HG03139 (cell line): ENCODE measurements around the gene PRRT2.
"Not testable (repeated sequence)": the region's sequence is repeated elsewhere in the genome, so short reads cannot be mapped to it uniquely, and the experiment has no call there.

Experiments used
- ATAC-seq: cut with Tn5 transposase; IDR thresholded peaks from one replicate; pipeline ENCODE4 v1.9.1; 2021; ENCODE audit not compliant: unreplicated experiment

The PRRT2 gene

DNA sequence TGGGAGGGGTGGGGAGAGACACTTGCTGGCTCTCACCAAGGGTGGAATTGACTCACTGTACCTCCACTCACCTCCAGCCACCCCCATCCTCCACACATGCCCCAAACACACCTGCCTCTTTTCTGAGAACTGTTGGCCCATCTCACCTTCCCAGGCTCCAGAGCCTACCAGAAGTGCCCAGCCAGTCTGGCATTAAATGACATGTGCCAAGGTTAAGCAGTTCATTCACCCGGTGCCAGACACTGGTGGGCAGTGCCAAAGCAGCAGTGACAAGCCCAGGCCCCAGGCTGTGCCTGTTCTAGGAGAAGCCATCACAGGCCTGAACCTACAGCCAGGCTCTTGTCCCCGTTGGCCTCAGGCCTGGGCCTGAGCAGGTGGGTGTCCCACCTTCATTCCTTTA lies 19.5 kb downstream of the PRRT2 start:
- no peak for ATAC-seq

DNA sequence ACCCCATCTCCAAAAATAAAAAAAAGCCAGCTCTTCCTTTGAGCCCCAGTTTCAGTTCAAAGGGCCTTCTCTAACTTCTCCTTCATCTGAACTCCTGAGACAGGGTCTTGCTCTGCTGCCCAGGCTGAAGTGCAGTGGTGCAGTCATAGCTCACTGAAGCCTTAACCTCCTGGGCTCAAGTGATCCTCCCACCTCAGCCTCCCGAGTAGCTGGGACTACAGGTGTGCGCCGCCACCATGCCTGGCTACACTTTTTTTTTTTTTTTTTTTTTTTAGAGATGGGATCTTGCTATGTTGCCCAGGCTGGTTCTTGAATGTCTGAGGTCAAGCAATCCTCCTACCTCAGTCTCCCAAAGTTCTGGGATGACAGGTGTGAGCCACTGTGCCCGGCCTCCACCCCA lies 21.2 kb downstream of the PRRT2 start:
- ATAC-seq, result not testable (repeated sequence)

DNA sequence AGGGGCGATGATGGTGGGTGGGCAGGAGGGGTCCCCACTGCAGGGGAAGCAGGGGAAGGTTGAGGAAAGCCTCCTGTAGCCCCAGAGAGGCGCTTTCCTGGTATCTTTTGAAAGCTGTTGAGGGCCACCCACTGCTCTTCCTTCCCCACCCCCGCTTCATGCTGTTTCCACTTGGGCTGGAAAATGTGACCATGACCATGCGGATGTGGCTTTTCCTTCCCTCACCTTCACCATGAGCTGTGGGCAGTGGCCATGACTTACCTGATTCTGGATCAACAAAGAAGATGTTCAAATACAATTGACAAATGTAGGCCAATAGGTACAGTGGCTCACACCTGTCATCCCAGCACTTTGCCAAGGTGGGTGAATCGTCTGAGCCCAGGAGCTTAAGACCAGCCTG lies 22.1 kb downstream of the PRRT2 start:
- no peak for ATAC-seq

DNA sequence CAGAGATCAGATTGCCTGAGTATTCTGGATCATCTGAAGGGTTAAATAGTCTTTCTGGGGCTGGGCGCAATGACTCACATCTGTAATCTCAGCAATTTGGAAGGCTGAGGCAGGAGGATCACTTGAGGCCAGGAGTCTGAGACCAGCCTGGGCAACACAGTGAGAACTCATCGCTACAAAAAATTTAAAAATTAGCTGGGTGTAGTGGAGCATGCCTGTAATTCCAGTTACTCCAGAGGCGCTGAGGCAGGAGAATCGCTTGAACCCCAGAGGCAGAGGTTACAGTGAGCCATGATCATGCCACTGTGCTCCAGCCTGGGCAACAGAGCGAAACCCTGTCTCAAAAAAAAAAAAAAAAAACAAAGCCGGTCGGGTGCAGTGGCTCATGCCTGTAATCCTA lies 23.9 kb downstream of the PRRT2 start:
- no peak for ATAC-seq

DNA sequence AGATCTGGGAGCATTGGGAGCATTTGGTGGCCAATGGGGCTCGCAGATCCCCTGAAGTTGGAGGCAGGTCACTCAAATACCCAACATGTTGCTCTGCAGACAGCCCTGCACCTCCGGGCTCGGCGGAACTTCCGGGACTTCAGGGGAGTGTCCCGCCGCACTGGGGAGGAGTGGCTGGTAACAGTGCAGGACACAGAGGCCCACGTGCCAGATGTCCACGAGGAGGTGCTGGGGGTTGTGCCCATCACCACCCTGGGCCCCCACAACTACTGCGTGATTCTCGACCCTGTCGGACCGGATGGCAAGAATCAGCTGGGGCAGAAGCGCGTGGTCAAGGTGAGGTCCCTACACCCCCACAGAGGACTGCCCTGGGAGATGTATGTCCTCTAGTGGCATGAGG lies 24.6 kb downstream of the PRRT2 start:
- no peak for ATAC-seq

DNA sequence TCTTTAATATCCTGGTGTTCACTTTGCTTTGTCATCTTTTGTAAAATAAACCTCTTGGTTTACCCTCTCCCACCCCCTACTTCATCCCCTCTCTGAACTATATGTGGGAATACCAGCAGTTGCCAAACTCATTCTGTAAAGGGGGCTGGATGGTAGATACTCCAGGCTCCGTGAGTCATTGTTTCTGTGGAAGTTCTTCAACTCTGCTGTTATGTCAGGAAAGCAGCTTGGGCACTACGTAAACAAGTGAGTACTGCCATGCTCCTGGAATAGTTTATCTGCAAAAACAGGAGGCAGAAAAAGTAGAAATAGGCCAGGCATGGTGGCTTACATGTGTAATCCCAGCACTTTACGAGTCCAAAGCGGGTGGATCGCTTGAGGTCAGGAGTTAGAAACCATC lies 25.8 kb downstream of the PRRT2 start:
- ATAC-seq, result no peak

DNA sequence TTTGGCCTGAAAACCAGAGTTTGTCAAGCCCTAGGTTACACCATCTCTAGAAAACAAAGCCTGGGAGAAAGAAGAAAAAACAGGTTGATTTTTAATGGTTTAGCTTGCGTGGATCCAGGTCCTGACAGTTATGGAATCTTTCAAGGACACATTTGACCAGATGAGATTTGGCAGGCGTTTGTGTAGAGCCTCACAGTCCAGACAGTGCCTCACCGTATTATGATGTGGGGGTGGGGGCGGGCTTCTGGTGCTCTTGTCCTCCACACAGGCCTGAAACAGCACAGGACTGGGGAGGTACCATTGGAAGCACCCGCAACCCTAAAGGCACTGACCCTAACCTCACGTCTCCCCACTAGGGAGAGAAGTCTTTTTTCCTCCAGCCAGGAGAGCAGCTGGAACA lies 27.8 kb downstream of the PRRT2 start:
- ATAC-seq, result no peak

DNA sequence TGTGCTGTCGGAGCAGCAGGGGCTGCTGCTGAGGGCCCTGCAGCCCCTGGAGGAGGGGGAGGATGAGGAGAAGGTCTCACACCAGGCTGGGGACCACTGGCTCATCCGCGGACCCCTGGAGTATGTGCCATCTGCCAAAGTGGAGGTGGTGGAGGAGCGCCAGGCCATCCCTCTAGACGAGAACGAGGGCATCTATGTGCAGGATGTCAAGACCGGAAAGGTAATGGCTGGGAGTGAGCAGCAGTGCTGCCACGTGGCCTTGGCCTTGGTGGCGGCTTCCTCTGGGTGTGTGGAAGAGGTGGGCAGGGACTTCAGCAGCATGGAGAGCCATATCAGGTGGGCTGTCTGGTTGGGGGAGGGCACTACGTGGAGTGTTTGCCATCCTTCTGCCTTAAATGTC lies 28.2 kb downstream of the PRRT2 start:
- ATAC-seq, result no peak

DNA sequence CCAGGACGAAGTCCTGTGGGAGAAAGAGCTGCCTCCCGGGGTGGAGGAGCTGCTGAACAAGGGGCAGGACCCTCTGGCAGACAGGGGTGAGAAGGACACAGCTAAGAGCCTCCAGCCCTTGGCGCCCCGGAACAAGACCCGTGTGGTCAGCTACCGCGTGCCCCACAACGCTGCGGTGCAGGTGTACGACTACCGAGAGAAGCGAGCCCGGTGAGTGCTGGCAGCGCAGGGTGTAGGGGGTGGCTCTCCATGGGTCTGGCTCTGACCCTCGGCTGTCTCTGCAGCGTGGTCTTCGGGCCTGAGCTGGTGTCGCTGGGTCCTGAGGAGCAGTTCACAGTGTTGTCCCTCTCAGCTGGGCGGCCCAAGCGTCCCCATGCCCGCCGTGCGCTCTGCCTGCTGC lies 29.6 kb downstream of the PRRT2 start:
- no peak for ATAC-seq

DNA sequence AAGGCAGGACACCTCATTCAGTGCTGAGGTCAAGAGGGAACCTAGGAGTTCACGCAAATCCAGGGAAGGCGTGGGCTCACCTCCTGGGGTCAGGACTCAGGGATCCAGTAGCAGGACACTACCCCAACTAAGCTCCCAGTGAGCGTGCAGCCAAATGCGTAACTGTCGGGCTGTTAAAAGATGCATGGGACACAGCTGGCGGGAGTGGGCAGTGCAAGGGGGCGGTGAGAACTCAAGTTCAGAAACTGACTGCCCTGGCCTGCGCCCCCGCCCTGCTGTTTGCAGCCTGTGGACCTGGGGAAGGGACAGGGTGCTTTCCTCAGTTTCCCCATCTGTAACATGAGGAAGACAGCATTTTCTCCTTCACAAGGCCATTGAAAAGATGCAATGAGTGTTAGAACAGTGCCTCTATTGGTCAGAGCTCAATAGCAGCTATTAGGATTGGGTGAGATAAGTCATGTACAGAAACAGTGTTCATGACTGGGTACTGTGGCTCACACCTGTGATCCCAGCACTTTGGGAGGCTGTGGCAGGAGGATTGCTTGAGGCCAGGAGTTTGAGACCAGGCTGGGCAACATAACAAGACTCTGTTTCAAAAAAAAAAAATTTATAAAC lies 30.8 kb downstream of the PRRT2 start:
- ATAC-seq, result no peak

DNA sequence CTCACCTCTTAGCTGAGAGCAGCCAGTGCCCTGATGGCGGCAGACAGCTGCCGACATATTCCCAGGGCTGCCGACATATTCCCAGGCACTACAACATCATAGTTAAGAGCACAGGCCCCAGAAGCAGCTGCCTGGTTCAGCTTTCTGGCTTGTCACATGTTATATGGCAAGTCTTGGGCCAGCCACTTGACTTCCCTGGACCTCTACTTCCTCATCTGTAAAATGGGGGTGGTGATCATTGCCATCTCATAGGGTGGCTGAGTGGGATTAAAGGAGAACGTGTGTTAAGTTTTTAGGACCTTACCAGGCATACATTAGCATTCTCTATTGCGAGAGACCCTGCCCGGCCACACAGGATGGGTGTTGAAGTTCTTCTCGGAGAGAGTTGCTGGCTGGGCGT lies 31.9 kb downstream of the PRRT2 start:
- no peak for ATAC-seq

DNA sequence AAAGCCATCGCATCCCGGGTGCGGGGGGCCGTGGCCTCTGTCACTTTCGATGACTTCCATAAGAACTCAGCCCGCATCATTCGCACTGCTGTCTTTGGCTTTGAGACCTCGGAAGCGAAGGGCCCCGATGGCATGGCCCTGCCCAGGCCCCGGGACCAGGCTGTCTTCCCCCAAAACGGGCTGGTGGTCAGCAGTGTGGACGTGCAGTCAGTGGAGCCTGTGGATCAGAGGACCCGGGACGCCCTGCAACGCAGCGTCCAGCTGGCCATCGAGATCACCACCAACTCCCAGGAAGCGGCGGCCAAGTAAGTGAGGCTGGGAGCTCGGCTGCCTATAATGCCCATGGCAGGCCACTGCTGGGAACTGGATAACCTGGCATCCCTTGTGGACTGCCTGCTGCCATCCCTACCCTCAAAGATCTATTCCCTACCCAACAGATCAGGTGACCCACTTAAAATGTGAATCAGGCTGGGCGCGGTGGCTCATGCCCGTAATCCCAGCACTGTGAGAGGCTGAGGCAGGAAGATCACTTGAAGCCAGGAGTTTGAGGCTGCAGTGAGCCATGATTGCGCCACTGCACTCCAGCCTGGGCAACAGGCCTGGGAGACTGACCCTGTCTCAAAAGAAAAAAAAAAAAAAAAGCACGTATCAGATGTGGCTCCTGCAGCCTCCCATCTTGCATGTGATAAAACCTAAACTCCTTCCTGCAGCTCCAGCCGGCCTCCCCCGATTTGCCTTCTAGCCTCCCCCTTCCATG lies 32.8 kb downstream of the PRRT2 start:
- no peak for ATAC-seq

DNA sequence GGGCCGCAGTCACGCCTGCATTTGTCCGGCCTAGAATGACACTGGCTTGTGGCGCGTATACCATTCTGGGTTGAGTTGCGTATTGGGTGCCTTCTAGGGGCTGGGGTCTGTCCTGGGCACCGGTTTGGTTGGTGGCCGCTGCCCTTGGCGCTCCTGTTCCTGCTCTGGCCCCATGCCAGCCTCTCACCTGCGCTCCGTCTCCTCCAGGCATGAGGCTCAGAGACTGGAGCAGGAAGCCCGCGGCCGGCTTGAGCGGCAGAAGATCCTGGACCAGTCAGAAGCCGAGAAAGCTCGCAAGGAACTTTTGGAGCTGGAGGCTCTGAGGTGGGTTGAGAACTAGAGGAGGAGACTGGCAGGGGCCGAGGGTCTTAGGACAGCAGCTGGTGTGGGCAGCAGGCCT lies 33.7 kb downstream of the PRRT2 start:
- ATAC-seq, result no peak

DNA sequence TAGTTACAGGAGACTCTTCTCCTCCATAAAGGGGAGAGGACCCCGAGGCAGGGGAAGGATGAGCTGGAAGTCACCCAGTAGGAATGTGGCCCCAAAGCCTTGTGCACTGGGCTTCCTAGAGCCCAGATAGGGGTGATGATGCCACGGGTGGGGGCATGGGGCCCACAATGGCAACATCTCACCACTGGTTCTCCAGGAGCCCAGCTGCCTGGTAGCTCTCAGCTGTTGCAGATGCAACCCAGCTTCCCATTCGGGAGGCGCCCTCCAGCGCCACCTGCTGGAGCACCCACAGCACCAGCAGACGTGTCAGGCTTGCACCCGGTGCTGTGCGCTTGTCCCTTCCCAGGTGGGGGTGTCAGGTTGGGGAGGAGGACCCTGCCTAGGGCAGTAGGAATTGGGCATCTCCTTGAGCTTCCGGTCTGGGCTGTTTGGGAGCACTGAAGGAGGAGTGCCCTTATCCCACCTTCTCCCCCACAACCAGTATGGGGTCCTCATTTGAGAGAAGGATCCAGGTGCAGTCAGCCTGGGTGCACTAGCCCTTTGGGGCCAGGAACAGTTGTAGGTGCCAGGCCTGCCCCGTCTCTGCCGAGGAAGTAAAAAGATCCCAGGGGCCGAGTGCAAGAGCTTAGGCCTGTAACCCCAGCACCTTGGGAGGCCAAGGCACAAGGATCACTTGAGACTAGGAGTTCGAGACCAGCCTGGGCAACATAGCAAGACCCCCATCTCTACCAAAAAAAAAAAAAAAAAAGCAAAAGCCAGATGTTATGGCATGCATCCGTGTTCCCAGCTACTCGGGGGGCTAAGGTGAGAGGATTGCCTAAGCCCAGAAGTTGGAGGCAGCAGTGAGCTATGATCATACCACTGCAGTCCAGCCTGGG lies 36.7 kb downstream of the PRRT2 start:
- no peak for ATAC-seq

DNA sequence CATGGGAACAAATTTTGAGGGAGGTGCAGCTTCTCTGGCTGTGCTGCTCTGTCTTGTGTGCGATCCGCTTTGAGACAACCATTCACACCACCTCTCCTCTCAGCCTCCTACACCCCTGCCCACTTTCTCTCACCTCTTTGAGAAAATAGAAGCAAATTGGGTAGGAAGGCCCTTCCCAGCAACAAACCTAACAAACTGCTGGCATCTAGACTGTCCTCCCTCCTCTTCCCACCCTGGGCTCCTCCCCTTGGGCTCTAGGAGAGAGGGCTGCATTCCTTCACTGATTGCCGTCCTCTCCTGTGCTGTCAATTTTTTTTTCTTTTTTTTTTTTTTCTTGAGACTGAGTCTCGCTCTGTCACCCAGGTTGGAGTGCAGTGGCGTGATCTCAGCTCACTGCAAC lies 37.5 kb downstream of the PRRT2 start:
- no peak for ATAC-seq

DNA sequence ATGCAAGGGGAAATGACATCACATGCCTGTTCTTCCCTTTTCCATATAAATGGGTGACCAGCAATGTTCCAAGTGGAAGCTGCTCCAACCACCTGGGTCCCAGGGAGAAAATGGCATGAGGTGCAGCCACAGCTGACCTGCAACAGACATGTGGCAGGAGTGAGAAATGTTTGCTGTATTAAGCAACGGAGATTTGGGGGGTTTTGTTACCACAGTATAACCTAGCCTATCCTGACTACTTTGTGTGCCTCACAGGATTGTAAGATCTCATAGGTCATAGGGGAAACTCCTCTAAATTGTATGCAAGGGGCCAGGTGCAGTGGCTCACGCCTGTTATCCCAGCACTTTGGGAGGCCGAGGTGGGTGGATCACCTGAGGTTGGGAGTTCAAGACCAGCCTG lies 39.0 kb downstream of the PRRT2 start:
- ATAC-seq, result no peak

DNA sequence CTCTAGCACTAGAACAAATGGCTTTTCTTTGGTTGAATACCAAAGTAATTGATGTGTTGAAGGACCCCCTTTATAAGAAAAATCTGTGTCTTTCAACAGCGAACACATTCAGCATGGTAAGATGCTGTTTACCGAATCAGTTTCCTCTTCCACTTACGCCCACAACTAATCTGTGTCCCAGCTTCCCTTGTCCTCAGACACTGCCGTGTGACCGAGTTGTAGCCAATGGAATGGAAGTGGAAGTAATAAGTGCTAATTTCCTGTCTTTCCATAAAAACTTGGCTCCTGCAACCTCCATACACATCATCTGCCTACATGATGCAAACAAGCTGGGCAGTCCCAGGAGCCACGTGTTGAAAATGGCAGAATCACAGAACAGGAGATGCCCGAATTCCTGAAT lies 40.7 kb downstream of the PRRT2 start:
- ATAC-seq, result no peak

DNA sequence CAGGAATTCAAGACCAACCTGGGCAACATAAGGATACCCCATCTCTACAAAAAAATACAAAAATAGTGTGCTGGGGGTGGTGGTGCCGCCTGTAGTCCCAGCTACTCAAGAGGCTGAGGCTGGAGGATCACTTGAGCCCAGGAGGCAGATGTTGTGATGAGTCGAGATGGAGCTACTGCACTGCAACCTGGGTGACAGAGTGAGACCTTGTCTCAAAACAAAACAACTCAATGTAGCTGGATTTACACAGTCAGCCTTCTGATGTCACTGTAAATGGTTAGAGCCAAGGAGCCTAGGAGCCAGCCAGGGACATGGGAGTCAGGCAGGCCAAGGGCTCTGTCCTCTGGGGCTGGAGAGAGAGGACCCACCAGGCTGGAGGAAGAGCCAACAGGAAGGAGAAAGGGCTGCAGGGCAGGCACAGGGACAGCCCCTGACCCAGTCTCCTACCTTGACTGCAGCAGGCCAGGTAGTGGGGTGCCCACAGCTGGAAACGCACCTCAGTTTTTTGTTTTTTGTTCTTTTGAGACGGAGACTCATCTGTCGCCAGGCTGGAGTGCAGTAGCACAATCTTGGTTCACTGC lies 42.6 kb downstream of the PRRT2 start:
- no peak for ATAC-seq

DNA sequence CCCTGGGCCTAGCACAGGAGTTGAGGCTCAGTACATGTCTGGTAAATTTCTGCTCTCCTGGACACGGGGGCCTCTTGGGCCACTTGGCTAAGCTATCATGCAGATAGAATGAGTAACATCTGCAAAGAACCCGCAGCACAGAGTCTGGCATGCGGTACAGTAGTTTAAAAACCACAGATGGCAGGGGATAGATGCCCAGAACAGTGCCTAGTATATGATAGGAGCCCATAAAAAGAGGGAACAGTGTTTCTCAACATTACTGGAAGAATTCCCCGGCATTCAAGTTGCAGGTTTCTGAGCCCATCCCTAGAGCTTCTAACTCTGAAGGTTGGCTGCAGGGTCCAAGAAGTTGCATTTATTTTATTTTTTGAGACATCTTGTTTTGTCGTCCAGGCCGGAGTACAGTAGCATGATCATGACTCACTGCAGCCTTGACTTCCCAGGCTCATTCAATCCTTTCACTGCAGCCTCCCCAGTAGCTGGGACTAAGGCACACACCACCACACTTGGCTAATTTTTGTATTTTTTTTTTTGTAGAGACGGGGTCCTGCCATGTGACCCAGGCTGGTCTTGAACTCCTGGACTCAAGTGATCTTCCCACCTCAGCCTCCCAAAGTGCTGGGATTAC lies 45.3 kb downstream of the PRRT2 start:
- no peak for ATAC-seq

DNA sequence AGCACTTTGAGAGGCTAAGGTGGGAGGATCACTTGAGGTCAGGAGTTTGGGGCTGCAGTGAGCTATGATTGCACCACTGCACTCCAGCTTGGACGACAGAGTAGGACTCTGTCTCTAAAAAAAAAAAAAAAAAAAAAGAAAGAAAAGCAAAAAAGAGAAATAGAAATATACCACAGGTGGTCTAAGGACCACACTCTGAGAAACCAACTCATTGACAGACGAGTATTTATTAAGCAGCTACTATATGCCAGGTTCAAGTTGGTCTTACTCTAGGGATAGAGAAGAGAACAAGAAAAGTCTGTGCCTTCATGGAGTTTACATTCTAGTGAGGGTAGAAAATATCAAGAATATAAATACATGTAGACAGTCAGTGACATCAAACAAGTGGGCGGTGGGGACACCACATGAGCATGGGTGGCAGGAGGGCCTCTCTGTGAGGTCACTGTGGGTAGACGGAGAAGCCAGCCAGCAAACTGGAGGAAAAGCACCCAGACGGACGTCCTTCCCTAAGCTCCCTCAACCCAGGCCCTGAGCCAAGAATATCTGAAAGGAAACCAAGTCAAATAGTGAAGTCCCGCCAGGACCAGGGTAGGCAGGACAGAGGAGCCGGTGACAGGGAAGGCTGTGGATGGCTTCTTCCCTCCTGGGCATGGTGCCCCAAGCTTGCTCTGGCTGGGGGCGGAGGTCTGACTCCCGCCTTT lies 46.3 kb downstream of the PRRT2 start:
- no peak for ATAC-seq

DNA sequence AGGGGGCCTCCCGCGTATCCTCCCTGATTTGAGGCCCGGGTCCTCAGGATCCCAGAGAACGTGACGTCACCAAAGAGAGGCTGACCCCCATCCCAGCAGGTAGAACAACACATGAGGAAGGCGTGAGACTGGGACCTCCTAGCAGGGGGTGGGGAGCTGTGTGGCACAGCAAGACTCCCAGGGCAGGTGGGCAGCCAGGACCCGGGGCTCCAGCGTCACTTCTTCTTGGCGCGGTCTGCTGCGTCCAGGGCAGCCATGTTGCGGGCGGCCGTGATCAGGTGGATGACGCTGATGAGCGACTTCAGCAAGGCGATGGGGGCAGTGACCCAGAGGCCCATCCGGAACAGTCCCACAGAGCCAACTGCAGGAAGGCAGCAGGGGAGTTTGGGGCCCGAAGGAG lies 47.0 kb downstream of the PRRT2 start:
- no peak for ATAC-seq
